Liver (tissue), 3 donors: Measurements from ENCODE around the gene LPAR6.

Experiments used
- CTCF ChIP-seq: fragments of 150-350 bp; IDR thresholded peaks from 2 replicates; pipeline ENCODE4 v1.5.1; 2017; ENCODE audit warnings: improper control_type of control experiment, low read depth, low read length; ENCODE audit not compliant: missing input control
- EGR1 ChIP-seq, 2 donors: IDR thresholded peaks; 2 replicates each; pipeline ENCODE4 v1.6.1; 2016 to 2018; ENCODE audit warnings: antibody characterized with exemption in 2 of 2, low read depth in 2 of 2
- FOXA1 ChIP-seq: IDR thresholded peaks from 2 replicates; pipeline ENCODE4 v1.6.1; 2016; ENCODE audit warnings: antibody characterized with exemption
- GABPA ChIP-seq, 2 donors: IDR thresholded peaks in 1 of 2; conservative IDR thresholded peaks in 1 of 2; 2 replicates each; pipeline ENCODE4 v1.6.1; 2016; ENCODE audit warnings: antibody characterized with exemption in 2 of 2, mild to moderate bottlenecking in 1 of 2, moderate library complexity in 1 of 2
- MAX ChIP-seq: IDR thresholded peaks from 2 replicates; pipeline ENCODE4 v1.6.1; 2016; ENCODE audit warnings: antibody characterized with exemption
- NR2F2 ChIP-seq: IDR thresholded peaks from 2 replicates; pipeline ENCODE4 v1.6.1; 2016; ENCODE audit warnings: antibody characterized with exemption
- RAD21 ChIP-seq, 2 donors: IDR thresholded peaks; 2 replicates each; pipeline ENCODE4 v1.6.1; 2016; ENCODE audit warnings: antibody characterized with exemption in 2 of 2, mild to moderate bottlenecking in 2 of 2
- REST ChIP-seq: IDR thresholded peaks from 2 replicates; pipeline ENCODE4 v1.6.1; 2016; ENCODE audit warnings: antibody characterized with exemption, mild to moderate bottlenecking
- RXRA ChIP-seq, 2 donors: IDR thresholded peaks; 2 replicates each; pipeline ENCODE4 v1.6.1; 2017 to 2018; ENCODE audit warnings: antibody characterized with exemption in 2 of 2, mild to moderate bottlenecking in 1 of 2
- TAF1 ChIP-seq: conservative IDR thresholded peaks from 2 replicates; pipeline ENCODE4 v1.6.1; 2016; ENCODE audit warnings: antibody characterized with exemption, mild to moderate bottlenecking
- YY1 ChIP-seq: IDR thresholded peaks from 2 replicates; pipeline ENCODE4 v1.6.1; 2016; ENCODE audit warnings: antibody characterized with exemption, mild to moderate bottlenecking
- TF ChIP-seq, protein P1 (sequence below): IDR thresholded peaks from 2 replicates; pipeline ENCODE4 v1.6.1; 2016; ENCODE audit warnings: antibody characterized with exemption
- donor health status: healthy.
- donor health status: healthy.

GRCh38 chr13:48448285-48448958 is 35.5 kb upstream of the LPAR6 start:
- TF ChIP-seq MAX: no peak
- no peak for TF ChIP-seq CTCF
- TF ChIP-seq RAD21 (IDR thresholded peaks at IDR 0.05): no peak
- TF ChIP-seq REST: no peak
- TF ChIP-seq YY1: no peak
- no peak for TF ChIP-seq NR2F2
- TF ChIP-seq RXRA (IDR thresholded peaks at IDR 0.05): no peak
- TF ChIP-seq TAF1: no peak
- TF ChIP-seq, protein P1, sequence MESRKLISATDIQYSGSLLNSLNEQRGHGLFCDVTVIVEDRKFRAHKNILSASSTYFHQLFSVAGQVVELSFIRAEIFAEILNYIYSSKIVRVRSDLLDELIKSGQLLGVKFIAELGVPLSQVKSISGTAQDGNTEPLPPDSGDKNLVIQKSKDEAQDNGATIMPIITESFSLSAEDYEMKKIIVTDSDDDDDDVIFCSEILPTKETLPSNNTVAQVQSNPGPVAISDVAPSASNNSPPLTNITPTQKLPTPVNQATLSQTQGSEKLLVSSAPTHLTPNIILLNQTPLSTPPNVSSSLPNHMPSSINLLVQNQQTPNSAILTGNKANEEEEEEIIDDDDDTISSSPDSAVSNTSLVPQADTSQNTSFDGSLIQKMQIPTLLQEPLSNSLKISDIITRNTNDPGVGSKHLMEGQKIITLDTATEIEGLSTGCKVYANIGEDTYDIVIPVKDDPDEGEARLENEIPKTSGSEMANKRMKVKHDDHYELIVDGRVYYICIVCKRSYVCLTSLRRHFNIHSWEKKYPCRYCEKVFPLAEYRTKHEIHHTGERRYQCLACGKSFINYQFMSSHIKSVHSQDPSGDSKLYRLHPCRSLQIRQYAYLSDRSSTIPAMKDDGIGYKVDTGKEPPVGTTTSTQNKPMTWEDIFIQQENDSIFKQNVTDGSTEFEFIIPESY: no peak
- TF ChIP-seq FOXA1: no peak
- TF ChIP-seq GABPA (IDR thresholded peaks at IDR 0.05 in 1 of 2, conservative IDR thresholded peaks at IDR 0.05 in 1 of 2): no peak
- TF ChIP-seq EGR1 (IDR thresholded peaks at IDR 0.05; ENCODE audit: low read depth in 2 of 2): no peak
